BJ (cell line): ENCODE measurements around the gene MID1. TPM values are rescaled to one million over a fixed set of nuclear protein-coding genes. Genes with fewer than 3 reads are reported as not detected.

Source experiments
- CTCF ChIA-PET: fragments of 350-600 bp; formaldehyde crosslinking; extraction: SDS; loops from one replicate; lab custom pipeline; 2021; ENCODE audit warnings: antibody characterized with exemption, inconsistent platforms; lab: Yijun Ruan, JAX
- POLR2A ChIA-PET: fragments of 300-600 bp; sonication (Branson Sonifier 250); formaldehyde crosslinking; extraction: SDS; loops from one replicate; lab custom pipeline; 2021; ENCODE audit warnings: antibody characterized with exemption; lab: Charles Lee
- DNase-seq: peaks from one replicate; pipeline ENCODE4 v3.0.0-alpha.2; 2011; ENCODE audit warnings: low read depth
- H3K27me3 ChIP-seq: 2 replicates; pipeline ENCODE4 v1.6.0; 2011; ENCODE audit warnings: low read length; ENCODE audit not compliant: control insufficient read depth, insufficient read depth
- H3K36me3 ChIP-seq: 2 replicates; pipeline ENCODE4 v1.5.1; 2011; ENCODE audit warnings: low read length; ENCODE audit not compliant: control insufficient read depth, insufficient read depth
- H3K4me3 ChIP-seq: 2 replicates; pipeline ENCODE4 v1.5.1; 2011; ENCODE audit warnings: low read depth, mild to moderate bottlenecking, control low read depth, low read length
- CTCF ChIP-seq: IDR thresholded peaks from 2 replicates; pipeline ENCODE4 v1.5.1; 2011; ENCODE audit warnings: low read depth, mild to moderate bottlenecking, control low read depth, inconsistent platforms, low read length, moderate library complexity; ENCODE audit not compliant: insufficient read depth
- polyA plus RNA-seq: library from polyadenylated mRNA; depleted of rRNA; stranded (reverse); fragments of >200 nt; gene quantifications from 2 replicates; pipeline ENCODE4 v1.2.3, GENCODE V29; 2011

Gene MID1
- polyA plus RNA-seq, 1 experiment: 42.6 TPM

- no peak overlapping the region for H3K4me3 ChIP-seq
- no peak for TF ChIP-seq CTCF
- DNase-seq: no peak
- ChIA-PET CTCF (no interaction called here), POLR2A (no interaction called here)
- H3K27me3 ChIP-seq: no peaks in the 10 kb centered on the region
- peaks cover 1% of the 10 kb centered on the region; the same call in 1 of the 2 replicates for H3K36me3 ChIP-seq
Observed at GRCh38 chrX:10538831-10539230, 81.6 kb downstream of the MID1 start.

GRCh38 chrX:10537308-10537707 is 83.1 kb downstream of the MID1 start:
- CTCF ChIA-PET: interaction anchor here (0.6 to 1.3 kb wide), 2 partner anchors 21 to 60 kb away, joined by 3 to 5 read pairs; no protein-coding TSS in a partner anchor

GRCh38 chrX:10536744-10537143 is 83.6 kb downstream of the MID1 start:
- CTCF ChIA-PET: interaction anchor here (0.6 to 1.5 kb wide), 3 partner anchors 12 to 61 kb away, joined by 3 to 5 read pairs (median 5); no protein-coding TSS in a partner anchor
- TF ChIP-seq CTCF: no peak
- no peak overlapping the region for H3K4me3 ChIP-seq
- H3K36me3 ChIP-seq: no peaks in the 10 kb centered on the region
- POLR2A ChIA-PET: interaction anchor here (0.7 kb wide), 1 partner anchor 10 kb away, joined by 4 read pairs; no protein-coding TSS in a partner anchor
- no peaks in the 10 kb centered on the region for H3K27me3 ChIP-seq
- DNase-seq: no peak

More at GRCh38 chrX:10537308-10537707, 83.1 kb downstream of the MID1 start:
- POLR2A ChIA-PET: interaction anchor here (0.7 kb wide), 1 partner anchor 9 kb away, joined by 4 read pairs; no protein-coding TSS in a partner anchor
- no peaks in the 10 kb centered on the region for H3K27me3 ChIP-seq
- H3K4me3 ChIP-seq: no peak overlapping the region
- H3K36me3 ChIP-seq: no peaks in the 10 kb centered on the region
- no peak for DNase-seq
- no peak for TF ChIP-seq CTCF

GRCh38 chrX:10534611-10535010 is 85.8 kb downstream of the MID1 start:
- no peak for TF ChIP-seq CTCF
- ChIA-PET POLR2A (no interaction called here), CTCF (interaction anchor here (1.7 kb wide), 1 partner anchor 344 kb away, joined by 3 read pairs; no protein-coding TSS in a partner anchor)
- Histone ChIP-seq H3K4me3 (no peak overlapping the region), H3K36me3 (no peaks in the 10 kb centered on the region), H3K27me3 (no peaks in the 10 kb centered on the region)
- no peak for DNase-seq

DNA sequence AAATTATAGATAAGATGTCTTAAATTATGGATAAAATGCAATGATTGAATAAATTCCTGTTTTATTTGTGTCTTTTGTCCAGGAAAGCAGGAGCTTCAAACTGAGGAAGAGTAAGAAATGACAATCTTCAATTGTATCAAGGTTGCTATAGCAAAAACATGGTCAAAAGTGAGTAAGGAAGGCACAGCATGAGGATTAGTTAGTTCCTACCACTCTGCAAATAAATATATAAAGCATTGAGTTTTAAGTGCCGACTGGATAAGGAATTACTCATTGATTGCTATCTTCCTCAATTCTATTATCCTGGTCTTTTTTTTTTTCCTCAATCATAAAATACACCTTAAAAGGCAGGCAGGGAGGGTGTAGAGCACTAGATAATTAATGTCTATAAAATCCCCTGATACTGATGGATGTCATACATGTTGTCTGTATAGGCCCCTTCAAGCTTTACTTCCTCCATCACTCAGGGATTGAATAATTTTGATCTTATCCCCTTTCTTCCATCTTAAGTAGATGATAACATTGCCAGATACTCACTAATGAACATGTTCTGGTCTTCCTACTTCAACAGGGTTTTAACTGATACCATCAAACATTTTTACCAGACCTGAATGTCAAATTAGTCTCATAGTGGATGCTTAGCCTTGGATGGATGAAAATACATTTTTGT is 86.6 kb downstream of the MID1 start:
- H3K4me3 ChIP-seq: no peak overlapping the region
- H3K27me3 ChIP-seq: no peaks in the 10 kb centered on the region
- CTCF ChIA-PET: interaction anchor here (1.7 kb wide), 1 partner anchor 344 kb away, joined by 3 read pairs; no protein-coding TSS in a partner anchor
- no peak for TF ChIP-seq CTCF
- POLR2A ChIA-PET: no interaction called here
- no peaks in the 10 kb centered on the region for H3K36me3 ChIP-seq
- no peak for DNase-seq
